Ishikawa (cell line): Measurements from ENCODE around the gene GOLGB1.

Source experiments
- TAF1 ChIP-seq: IDR thresholded peaks from 2 replicates; pipeline ENCODE4 v1.6.1; 2012; ENCODE audit warnings: low read depth, mild to moderate bottlenecking
- YY1 ChIP-seq: IDR thresholded peaks from 2 replicates; pipeline ENCODE4 v1.6.1; 2012; ENCODE audit warnings: low read depth

GRCh38 chr3:121627622-121628021 is 121.9 kb downstream of the GOLGB1 start:
- no peak for TF ChIP-seq YY1
- no peak for TF ChIP-seq TAF1
